ENCODE measurements around the gene OR5A2. TPM values are rescaled to one million over a fixed set of nuclear protein-coding genes. Genes with fewer than 3 reads are reported as not detected.

Gene OR5A2
- total RNA-seq, 2 donors from 2014 or later = not detected

DNA sequence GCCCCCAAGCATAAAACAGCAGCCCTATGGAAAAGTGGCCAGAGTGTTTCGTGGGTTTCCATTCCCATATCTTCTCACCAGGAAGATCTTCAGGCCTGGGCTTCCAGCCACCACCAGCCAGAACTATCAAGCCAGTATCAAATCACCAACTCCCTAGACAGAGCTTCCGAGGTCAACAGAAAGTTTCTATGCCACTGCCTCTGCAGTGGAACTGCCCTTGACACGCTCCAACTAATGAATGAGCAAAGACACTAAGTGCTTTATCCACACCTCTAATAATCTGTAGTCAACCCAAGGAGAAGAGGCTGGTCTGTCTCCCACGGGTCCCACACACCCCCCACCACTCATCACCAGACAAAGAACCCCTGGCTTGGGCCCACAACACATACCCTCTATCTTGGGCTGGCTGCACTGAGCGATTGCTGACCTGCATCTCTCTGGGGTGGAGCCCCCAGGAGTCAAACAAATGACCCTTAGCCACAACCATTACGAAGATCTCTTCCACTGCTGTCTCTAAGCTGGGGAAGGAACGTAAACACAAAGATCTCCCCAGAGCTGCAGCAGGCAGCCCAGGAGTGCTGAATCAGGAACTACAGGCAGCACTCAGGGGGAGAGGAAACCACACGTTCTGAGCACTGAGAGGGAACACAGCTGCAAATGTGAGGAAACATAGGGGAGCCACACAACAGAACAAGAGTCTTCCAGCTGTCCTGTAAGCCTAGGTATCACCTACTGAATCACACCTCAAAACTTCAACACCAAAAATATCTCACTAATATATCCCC, 57.8 kb downstream of the OR5A2 start:
- no peaks in the 10 kb centered on the region for H3K27me3 ChIP-seq (replicated peaks; ENCODE audit: insufficient read depth)
- no peak overlapping the region for H3K27ac ChIP-seq
- TF ChIP-seq, protein P1, sequence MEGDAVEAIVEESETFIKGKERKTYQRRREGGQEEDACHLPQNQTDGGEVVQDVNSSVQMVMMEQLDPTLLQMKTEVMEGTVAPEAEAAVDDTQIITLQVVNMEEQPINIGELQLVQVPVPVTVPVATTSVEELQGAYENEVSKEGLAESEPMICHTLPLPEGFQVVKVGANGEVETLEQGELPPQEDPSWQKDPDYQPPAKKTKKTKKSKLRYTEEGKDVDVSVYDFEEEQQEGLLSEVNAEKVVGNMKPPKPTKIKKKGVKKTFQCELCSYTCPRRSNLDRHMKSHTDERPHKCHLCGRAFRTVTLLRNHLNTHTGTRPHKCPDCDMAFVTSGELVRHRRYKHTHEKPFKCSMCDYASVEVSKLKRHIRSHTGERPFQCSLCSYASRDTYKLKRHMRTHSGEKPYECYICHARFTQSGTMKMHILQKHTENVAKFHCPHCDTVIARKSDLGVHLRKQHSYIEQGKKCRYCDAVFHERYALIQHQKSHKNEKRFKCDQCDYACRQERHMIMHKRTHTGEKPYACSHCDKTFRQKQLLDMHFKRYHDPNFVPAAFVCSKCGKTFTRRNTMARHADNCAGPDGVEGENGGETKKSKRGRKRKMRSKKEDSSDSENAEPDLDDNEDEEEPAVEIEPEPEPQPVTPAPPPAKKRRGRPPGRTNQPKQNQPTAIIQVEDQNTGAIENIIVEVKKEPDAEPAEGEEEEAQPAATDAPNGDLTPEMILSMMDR (IDR thresholded peaks at IDR 0.05) = no peak
- H3K4me3 ChIP-seq = no peak overlapping the region
- peaks cover 4% of the 10 kb centered on the region for H3K9me3 ChIP-seq
- H3K4me1 ChIP-seq (ENCODE audit: control insufficient read depth in 1 of 2, low read depth in 2 of 2) = no peaks in the 10 kb centered on the region
- no peak for DNase-seq (ENCODE audit: low spot score)
- ATAC-seq (ENCODE audit: insufficient number of reproducible peaks, low FRiP score, low read depth) = no peak
- no peaks in the 10 kb centered on the region for H3K36me3 ChIP-seq

Other genes starting within 250 kb of the OR5A2 start
- gene MPEG1, start 213.5 kb downstream of the OR5A2 start, total RNA-seq = 10 to 100 TPM; 29.8 to 32.1 TPM
- not detected for gene OR5AN1, start 67.5 kb downstream of the OR5A2 start, total RNA-seq
- not detected for gene OR5A1, start 10.1 kb upstream of the OR5A2 start, total RNA-seq
- not detected for gene OR4D6, start 30.5 kb upstream of the OR5A2 start, total RNA-seq
- not detected for gene OR4D10, start 46.9 kb upstream of the OR5A2 start, total RNA-seq
- gene OR4D11, start 77.2 kb upstream of the OR5A2 start, total RNA-seq = not detected
- not detected for gene OR4D9, start 85.1 kb upstream of the OR5A2 start, total RNA-seq
- gene OSBP, start 189.4 kb upstream of the OR5A2 start, total RNA-seq = 10 to 100 TPM; 38.4 to 41.8 TPM
- 10 to 100 TPM in 1 of 2 donors, 1 to 10 TPM in 1; 9.3 to 16.3 TPM for gene PATL1, start 242.6 kb upstream of the OR5A2 start, total RNA-seq